Right cardiac atrium (tissue), 5 donors: ENCODE data around the gene MGLL. TPM values are rescaled to one million over a fixed set of nuclear protein-coding genes. Genes with fewer than 3 reads are reported as not detected.

Experiments used
- ATAC-seq, 2 donors: fragments of 200-7000 bp; cut with Tn5 transposase; one replicate each; pipeline versions ENCODE4 v1.8.0 to v1.9.1; 2020; ENCODE audit warnings: moderate library complexity in 2 of 2, mild to moderate bottlenecking in 1 of 2
- DNase-seq, 3 donors: peaks; one replicate each; pipeline ENCODE4 v3.0.0-alpha.2; 2020
- H3K27ac ChIP-seq: one replicate; pipeline ENCODE4 v1.5.1; 2013; ENCODE audit warnings: mild to moderate bottlenecking, low read length, control low read depth, moderate library complexity
- H3K27me3 ChIP-seq: one replicate; pipeline ENCODE4 v1.6.1; 2013; ENCODE audit not compliant: control insufficient read depth, insufficient read depth
- H3K4me1 ChIP-seq: one replicate; pipeline ENCODE4 v1.6.1; 2013; ENCODE audit warnings: low read length; ENCODE audit not compliant: control insufficient read depth, insufficient read depth
- H3K4me3 ChIP-seq: one replicate; pipeline ENCODE4 v1.5.1; 2013; ENCODE audit warnings: low read length, control low read depth
- H3K9me3 ChIP-seq: one replicate; pipeline ENCODE4 v1.6.1; 2013; ENCODE audit warnings: low read length; ENCODE audit not compliant: control insufficient read depth
- WGBS: extraction: QIAGEN DNeasy Blood & Tissue Kit; methylation state at CpG from one replicate; pipeline ENCODE4 v1.1.7; 2013; 5-methylcytosine and 5-hydroxymethylcytosine counted together
- intact Hi-C, 4 donors: fragments of 100-400 bp; cut with DNase I; formaldehyde crosslinking; loops; one replicate each; pipeline versions ENCODE4 v1.11.0 to v1.14.0; 2022 to 2023
- polyA plus RNA-seq: library from polyadenylated mRNA; stranded (reverse); fragments of 200-250 nt; gene quantifications from one replicate; pipeline ENCODE4 v1.2.3, GENCODE V29; 2013
- total RNA-seq, 4 donors: library from RNA; stranded (reverse); fragmentation: NEBNext Ultra II Directional; extraction: Animal tissue kit (Norgen Biotek cat#: 25700); gene quantifications; one replicate each; pipeline ENCODE4 v1.2.1, GENCODE V29; 2021
- donor health status: healthy with polysubstance abuse.
- donor health status: DM: no; HTN: yes; CAD: no.
- donor health status: DM: no; HTN: no; CAD: no.
- donor health status: DM: no; HTN: yes; CAD: no; lungs with severe emphysema.
- donor health status: DM: yes; HTN: yes; CAD: no.

MGLL gene
- total and polyA plus RNA-seq, 5 donors, result 52.2 to 80.4 (median 64.9) TPM

DNA sequence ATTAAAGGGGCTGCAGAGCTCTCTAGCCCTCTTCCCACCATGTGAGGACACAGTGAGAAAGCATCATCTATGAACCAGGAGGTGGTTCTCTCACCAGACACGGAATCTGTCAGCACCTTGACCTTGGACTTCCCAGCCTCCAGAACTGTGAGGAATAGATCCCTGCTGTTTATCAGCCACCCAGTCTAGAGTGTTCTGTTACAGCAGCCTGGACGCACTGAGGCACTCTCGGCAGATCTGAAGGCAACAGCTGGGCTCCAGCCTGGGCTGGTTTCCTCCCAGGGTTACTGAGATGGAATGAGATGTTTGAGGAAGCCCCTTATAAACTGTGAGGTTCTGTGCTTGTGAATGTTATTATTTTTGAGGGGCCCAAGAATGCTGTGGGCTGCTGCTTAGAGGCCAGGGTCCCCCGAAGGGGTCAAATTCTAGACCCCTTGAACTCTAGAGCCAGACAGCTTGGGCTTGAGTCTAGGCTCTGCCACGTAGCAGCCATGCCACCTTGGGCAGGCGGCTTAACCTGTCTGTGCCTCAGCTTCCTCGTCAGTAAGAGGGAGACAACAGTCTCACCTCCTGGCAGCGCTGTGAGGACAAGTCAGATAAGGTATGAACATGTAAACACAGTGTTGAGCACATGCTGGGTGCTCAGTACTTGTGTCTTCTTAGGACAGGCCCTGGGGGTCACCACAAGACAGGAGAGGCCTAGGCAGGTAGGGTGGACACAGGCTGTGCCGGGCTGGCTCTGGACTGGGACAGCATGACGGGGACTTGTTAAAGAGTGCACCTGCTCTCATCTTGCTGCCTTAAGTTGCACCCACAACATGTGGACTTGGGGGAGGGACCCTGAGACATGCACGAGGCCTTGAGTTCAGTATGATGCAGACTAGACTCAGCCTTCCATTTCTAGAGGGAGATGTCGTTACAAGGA lies 49.2 kb downstream of the MGLL start:
- peaks cover 2% of the 10 kb centered on the region for H3K9me3 ChIP-seq
- intact Hi-C loops, result no loop called here
- peaks cover 11% of the 10 kb centered on the region for H3K4me1 ChIP-seq
- no peaks in the 10 kb centered on the region for H3K27me3 ChIP-seq
- no peak overlapping the region for H3K27ac ChIP-seq
- DNase-seq (peak in 2 of 3 donors; percentile 28 to 40), ATAC-seq (no peak)
- WGBS, result 86% methylated on average over 12 of the region's 12 CpGs
- no peak overlapping the region for H3K4me3 ChIP-seq

DNA sequence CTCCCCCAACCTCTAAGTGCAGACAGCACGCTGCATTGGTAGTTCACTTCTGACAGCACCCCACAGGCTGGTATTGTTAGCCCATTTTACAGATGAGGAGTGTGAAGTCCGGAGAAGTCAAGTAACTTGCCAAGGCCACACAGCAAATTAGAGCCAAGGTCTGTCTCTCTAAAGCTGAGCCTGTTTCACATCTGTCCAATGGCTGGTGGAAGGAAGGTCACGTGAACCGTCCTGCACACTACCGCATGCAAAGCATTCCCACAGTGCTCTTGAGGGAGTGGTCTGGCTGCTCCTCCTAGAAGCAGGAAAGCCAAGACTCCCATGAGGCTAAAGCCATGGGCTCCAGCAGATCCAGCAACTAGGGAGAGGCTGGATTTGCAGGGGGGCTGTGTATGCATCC lies 50.0 kb downstream of the MGLL start:
- ATAC-seq, result no peak
- Histone ChIP-seq H3K4me1 (peaks cover 11% of the 10 kb centered on the region), H3K9me3 (peaks cover 2% of the 10 kb centered on the region), H3K27ac (no peak overlapping the region), H3K27me3 (no peaks in the 10 kb centered on the region), H3K4me3 (no peak overlapping the region)
- DNase-seq, result peak in 1 of 3 donors; percentile 14
- 70% methylated on average over 5 of the region's 5 CpGs for WGBS
- intact Hi-C loops, result no loop called here

GRCh38 chr3:127771746-127772145 lies 50.6 kb downstream of the MGLL start:
- H3K27ac ChIP-seq, result no peak overlapping the region
- intact Hi-C loops, result no loop called here
- 90% methylated on average over 7 of the region's 7 CpGs for WGBS
- peak in 1 of 3 donors; percentile 9 for DNase-seq
- no peaks in the 10 kb centered on the region for H3K27me3 ChIP-seq
- no peak overlapping the region for H3K4me3 ChIP-seq
- H3K9me3 ChIP-seq, result peaks cover 2% of the 10 kb centered on the region
- H3K4me1 ChIP-seq, result peaks cover 11% of the 10 kb centered on the region
- no peak for ATAC-seq

GRCh38 chr3:127770671-127771355 lies 51.5 kb downstream of the MGLL start:
- H3K27ac ChIP-seq, result no peak overlapping the region
- no peak for ATAC-seq
- intact Hi-C loops, result no loop called here

DNA sequence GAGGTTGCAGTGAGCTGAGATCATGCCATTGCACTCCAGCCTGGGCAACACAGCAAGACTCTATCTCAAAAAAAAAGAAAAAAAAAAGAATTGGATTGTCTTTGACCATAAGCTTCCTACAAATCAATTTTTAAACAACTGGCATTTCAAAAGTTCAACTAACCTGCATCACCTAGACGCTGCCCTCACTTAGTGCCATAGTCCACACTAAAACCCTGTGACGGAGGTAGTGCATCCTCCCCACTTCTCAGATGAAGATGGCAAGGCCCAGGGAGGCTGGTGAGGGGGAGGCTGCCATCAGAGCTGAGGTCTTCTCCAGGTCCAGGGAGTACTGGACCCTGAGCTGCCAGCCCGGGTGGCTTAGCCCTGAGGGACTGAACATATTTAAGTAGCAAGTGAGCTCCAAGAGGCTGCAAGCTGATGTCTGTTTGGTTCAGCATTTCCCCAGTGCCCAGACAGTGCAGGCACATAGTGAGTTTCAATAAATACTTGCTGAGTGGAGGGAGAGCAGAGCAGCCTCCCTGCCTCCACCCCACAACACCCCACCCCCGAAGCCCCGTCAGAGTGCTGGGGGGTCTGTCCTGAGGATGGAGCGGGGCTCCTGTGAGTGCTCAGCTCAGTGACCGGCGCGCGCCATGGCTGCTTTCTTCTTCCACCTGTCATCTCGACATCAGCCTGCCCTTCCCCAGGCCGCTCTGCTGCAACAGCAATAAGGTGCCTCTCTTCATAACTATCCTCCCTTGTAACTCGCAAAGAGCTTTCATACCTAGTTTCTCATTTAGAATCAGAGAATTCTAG lies 52.8 kb downstream of the MGLL start:
- intact Hi-C loops, result loop anchor here in 1 of 4 donors (10.0 kb wide), 1 partner anchor 55 kb away; the partner anchor contains the start of gene MGLL
- H3K27me3 ChIP-seq, result no peaks in the 10 kb centered on the region
- H3K4me1 ChIP-seq, result peaks cover 4% of the 10 kb centered on the region
- H3K4me3 ChIP-seq, result no peak overlapping the region
- DNase-seq (peak in 1 of 3 donors; percentile 39), ATAC-seq (no peak)
- peaks cover 2% of the 10 kb centered on the region for H3K9me3 ChIP-seq
- WGBS, result 91% methylated on average over 13 of the region's 13 CpGs
- H3K27ac ChIP-seq, result no peak overlapping the region

More at GRCh38 chr3:127770671-127771355, 51.5 kb downstream of the MGLL start:
- 87% methylated on average over 6 of the region's 6 CpGs for WGBS
- peaks cover 2% of the 10 kb centered on the region for H3K9me3 ChIP-seq
- H3K27me3 ChIP-seq, result no peaks in the 10 kb centered on the region
- DNase-seq, result peak in 2 of 3 donors; percentile 25 to 30
- H3K4me1 ChIP-seq, result peaks cover 7% of the 10 kb centered on the region
- no peak overlapping the region for H3K4me3 ChIP-seq

DNA sequence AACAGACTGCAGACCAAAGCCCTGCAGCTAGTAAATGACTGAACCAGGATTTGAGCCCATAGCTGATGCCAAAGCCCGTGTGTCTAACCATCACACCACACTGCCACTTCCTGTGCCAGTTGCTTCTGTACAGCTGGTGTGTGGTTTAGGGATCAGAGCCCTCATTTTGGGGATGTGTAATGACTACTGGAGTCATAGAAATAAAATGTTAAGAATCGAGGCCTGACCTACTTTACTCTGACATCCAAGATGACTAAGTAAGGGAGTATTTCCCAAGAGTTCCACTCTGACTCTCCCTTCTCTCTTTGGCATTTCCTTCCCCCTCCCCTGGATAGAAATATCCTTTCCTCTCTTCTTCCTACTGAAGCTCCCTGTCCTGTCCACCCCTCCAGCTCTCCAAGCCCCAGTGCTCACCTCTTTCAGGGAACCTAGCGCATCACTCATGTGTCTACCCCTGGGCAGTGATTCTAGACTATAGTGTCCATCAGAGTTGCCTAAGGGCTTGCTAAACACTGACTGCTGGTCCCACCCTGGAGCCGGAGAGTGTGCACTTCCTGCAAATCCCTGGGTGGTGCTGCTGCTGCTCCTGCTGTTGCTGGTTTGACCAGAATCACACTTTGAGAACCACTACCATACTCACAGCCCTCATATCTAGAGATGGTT lies 53.8 kb downstream of the MGLL start:
- Histone ChIP-seq H3K9me3 (peaks cover 2% of the 10 kb centered on the region), H3K4me1 (peaks cover 12% of the 10 kb centered on the region), H3K27me3 (no peaks in the 10 kb centered on the region), H3K4me3 (no peak overlapping the region), H3K27ac (peak overlapping the region; percentile 65)
- WGBS, result 63% methylated on average over 4 of the region's 4 CpGs
- intact Hi-C loops, result loop anchor here in 1 of 4 donors (10.0 kb wide), 1 partner anchor 56 kb away; the partner anchor contains the start of gene MGLL
- peak; percentile 40 to 78 for ATAC-seq
- peak in 2 of 3 donors; percentile 42 to 59 for DNase-seq

- peaks cover 21% of the 10 kb centered on the region for H3K4me1 ChIP-seq
- no peak for DNase-seq
- H3K4me3 ChIP-seq, result no peak overlapping the region
- peaks cover 2% of the 10 kb centered on the region for H3K9me3 ChIP-seq
- no peaks in the 10 kb centered on the region for H3K27me3 ChIP-seq
- H3K27ac ChIP-seq, result no peak overlapping the region
- no peak for ATAC-seq
- intact Hi-C loops, result loop anchor here in 1 of 4 donors (10.0 kb wide), 1 partner anchor 58 kb away; the partner anchor contains the start of gene MGLL
- 96% methylated on average over 1 of the region's 1 CpG for WGBS
Observed at GRCh38 chr3:127767126-127767525, 55.2 kb downstream of the MGLL start.

- peaks cover 2% of the 10 kb centered on the region for H3K9me3 ChIP-seq
- ATAC-seq (no peak), DNase-seq (no peak)
- peaks cover 31% of the 10 kb centered on the region for H3K4me1 ChIP-seq
- H3K27me3 ChIP-seq, result no peaks in the 10 kb centered on the region
- intact Hi-C loops, result loop anchor here in 1 of 4 donors (10.0 kb wide), 1 partner anchor 59 kb away; the partner anchor contains the start of gene MGLL
- H3K4me3 ChIP-seq, result no peak overlapping the region
- 94% methylated on average over 7 of the region's 7 CpGs for WGBS
- no peak overlapping the region for H3K27ac ChIP-seq
Observed at GRCh38 chr3:127765735-127766134, 56.6 kb downstream of the MGLL start.

DNA sequence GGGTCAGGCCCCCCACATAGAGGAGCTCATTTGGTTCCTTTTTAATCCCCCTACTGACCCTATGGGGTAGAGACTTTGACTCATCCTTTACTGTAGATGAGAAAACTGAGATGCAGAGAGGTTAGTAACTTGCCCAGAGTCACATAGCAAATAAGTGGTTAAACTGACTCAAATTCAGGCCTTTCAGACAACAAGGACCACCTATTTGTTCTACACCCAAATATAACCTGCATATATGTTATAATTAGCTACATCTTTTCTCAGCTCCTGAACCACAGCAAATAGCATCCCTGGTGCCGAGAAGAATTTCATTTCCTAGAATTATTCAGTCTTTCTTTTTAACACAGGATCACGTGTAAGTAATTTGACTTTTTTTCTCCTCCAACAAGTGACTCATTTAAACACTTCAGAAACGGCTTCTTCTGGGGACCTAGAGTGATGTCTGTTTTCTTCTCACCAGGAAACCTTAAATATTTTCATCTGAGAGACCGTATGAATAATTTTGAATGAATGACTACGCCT lies 57.4 kb downstream of the MGLL start:
- H3K9me3 ChIP-seq, result peaks cover 2% of the 10 kb centered on the region
- H3K4me3 ChIP-seq, result no peak overlapping the region
- 72% methylated on average over 5 of the region's 5 CpGs for WGBS
- H3K27me3 ChIP-seq, result no peaks in the 10 kb centered on the region
- no peak overlapping the region for H3K27ac ChIP-seq
- intact Hi-C loops, result loop anchor here in 1 of 4 donors (10.0 kb wide), 1 partner anchor 60 kb away; the partner anchor contains the start of gene MGLL
- peaks cover 31% of the 10 kb centered on the region for H3K4me1 ChIP-seq
- no peak for DNase-seq
- no peak for ATAC-seq

GRCh38 chr3:127764301-127764700 lies 58.0 kb downstream of the MGLL start:
- Histone ChIP-seq H3K9me3 (peaks cover 2% of the 10 kb centered on the region), H3K4me1 (peaks cover 28% of the 10 kb centered on the region), H3K27me3 (no peaks in the 10 kb centered on the region), H3K4me3 (no peak overlapping the region), H3K27ac (peak overlapping the region; percentile 8)
- 73% methylated on average over 8 of the region's 8 CpGs for WGBS
- ATAC-seq (no peak), DNase-seq (no peak)
- intact Hi-C loops, result loop anchor here in 1 of 4 donors (10.0 kb wide), 1 partner anchor 60 kb away; the partner anchor contains the start of gene MGLL
